ENCODE results near the gene ZFP64.

GRCh38 chr20:52226370-52226769, 34.8 kb upstream of the ZFP64 start:
- no peak for TF ChIP-seq CTCF (IDR thresholded peaks at IDR 0.05)
- TF ChIP-seq EZH2phosphoT487 (IDR thresholded peaks at IDR 0.05): no peak

All from neural progenitor cell (in vitro differentiated cells).